B cell (primary cell): ENCODE measurements around the gene LAMC3. TPM values are rescaled to one million over a fixed set of nuclear protein-coding genes. Genes with fewer than 3 reads are reported as not detected.

Source experiments
- ATAC-seq: fragments of 200-7000 bp; cut with Tn5 transposase; one replicate; pipeline ENCODE4 v1.10.0; 2021; ENCODE audit warnings: low read depth, mild to moderate bottlenecking, moderate number of reproducible peaks, moderate library complexity
- CTCF ChIA-PET: fragments of 350-600 bp; sonication (Branson Sonifier 250); formaldehyde crosslinking; loops from one replicate; lab custom pipeline; 2021; ENCODE audit warnings: antibody characterized with exemption, inconsistent platforms; lab: Charles Lee
- POLR2A ChIA-PET: fragments of 350-600 bp; sonication (Branson Sonifier 250); formaldehyde crosslinking; loops from one replicate; lab custom pipeline; 2021; ENCODE audit warnings: antibody characterized with exemption; lab: Charles Lee
- DNase-seq: peaks from one replicate; pipeline ENCODE4 v3.0.0; 2013
- H2AFZ ChIP-seq: 2 replicates; pipeline ENCODE4 v1.6.1; 2012; ENCODE audit warnings: mild to moderate bottlenecking, low read depth, low read length; ENCODE audit not compliant: insufficient read depth, poor library complexity, severe bottlenecking
- H3K27ac ChIP-seq, 2 donors: 1 replicate in 1 of 2; 2 replicates in 1 of 2; pipeline ENCODE4 v1.5.1; 2012 to 2013; ENCODE audit warnings: low read length in 2 of 2, mild to moderate bottlenecking in 2 of 2, moderate library complexity in 1 of 2
- H3K27me3 ChIP-seq, 4 experiments: fragments of 200-600 bp in 1 of 4; sonication (generic) in 1 of 4; replicated peaks in 1 of 4; 1 replicate in 2 of 4; 2 replicates in 2 of 4; pipeline versions ENCODE4 v1.6.1 to v1.7.0; 2013 to 2016; ENCODE audit warnings: low read length in 3 of 4, mild to moderate bottlenecking in 2 of 4, mixed read lengths in 1 of 4, moderate library complexity in 1 of 4; ENCODE audit not compliant: insufficient read depth in 4 of 4, control insufficient read depth in 3 of 4; ENCODE audit errors: control extremely low read depth in 1 of 4
- H3K36me3 ChIP-seq, 2 experiments: replicated peaks in 1 of 2; 1 replicate in 1 of 2; 2 replicates in 1 of 2; pipeline versions ENCODE4 v1.6.1 to v1.7.1; 2013; ENCODE audit warnings: low read length in 1 of 2; ENCODE audit not compliant: insufficient read depth in 2 of 2, control insufficient read depth in 1 of 2; ENCODE audit errors: control extremely low read depth in 1 of 2, extremely low read depth in 1 of 2
- H3K4me1 ChIP-seq, 2 donors: fragments of 200-600 bp in 1 of 2; sonication (generic) in 1 of 2; 1 replicate in 1 of 2; 2 replicates in 1 of 2; pipeline versions ENCODE4 v1.5.1 to v1.6.1; 2013 to 2017; ENCODE audit warnings: low read length in 2 of 2; ENCODE audit not compliant: control insufficient read depth in 2 of 2, insufficient read depth in 2 of 2
- H3K4me2 ChIP-seq: replicated peaks from 2 replicates; pipeline ENCODE3; 2012; ENCODE audit warnings: mild to moderate bottlenecking, low read depth, low read length; ENCODE audit not compliant: poor library complexity, severe bottlenecking
- H3K4me3 ChIP-seq, 5 experiments: fragments of 200-600 bp in 1 of 5; sonication (generic) in 1 of 5; 1 replicate in 3 of 5; 2 replicates in 2 of 5; pipeline versions ENCODE4 v1.5.1 to v1.7.0; 2011 to 2016; ENCODE audit warnings: low read length in 4 of 5, mild to moderate bottlenecking in 4 of 5, low read depth in 2 of 5, control low read depth in 1 of 5, moderate library complexity in 1 of 5; ENCODE audit not compliant: insufficient read depth in 1 of 5; ENCODE audit errors: control extremely low read depth in 1 of 5, extremely low read depth in 1 of 5
- H3K79me2 ChIP-seq: fragments of 200-600 bp; sonication (generic); one replicate; pipeline ENCODE4 v1.6.0; 2016; ENCODE audit warnings: low read length; ENCODE audit not compliant: control insufficient read depth, insufficient read depth
- H3K9ac ChIP-seq: fragments of 200-600 bp; sonication (generic); 2 replicates; pipeline ENCODE4 v1.6.1; 2017; ENCODE audit warnings: mild to moderate bottlenecking, low read length, moderate library complexity
- H3K9me3 ChIP-seq, 3 donors: one replicate each; pipeline versions ENCODE4 v1.6.1 to v1.7.1; 2013; ENCODE audit warnings: low read length in 2 of 3; ENCODE audit not compliant: control insufficient read depth in 2 of 3, insufficient read depth in 1 of 3; ENCODE audit errors: control extremely low read depth in 1 of 3
- H4K20me1 ChIP-seq: 2 replicates; pipeline ENCODE4 v1.6.0; 2012; ENCODE audit warnings: mild to moderate bottlenecking, low read length; ENCODE audit not compliant: insufficient read depth, control insufficient read depth, poor library complexity, severe bottlenecking
- H3K27ac Mint-ChIP-seq: one replicate; pipeline ENCODE4 v1.8.0; 2021; ENCODE audit warnings: mixed read lengths
- H3K27me3 Mint-ChIP-seq: one replicate; pipeline ENCODE4 v1.8.0; 2021; ENCODE audit warnings: mixed read lengths
- H3K4me1 Mint-ChIP-seq: one replicate; pipeline ENCODE4 v1.8.0; 2021; ENCODE audit warnings: mixed read lengths
- H3K4me3 Mint-ChIP-seq: one replicate; pipeline ENCODE4 v1.8.0; 2021; ENCODE audit warnings: mixed read lengths
- H3K9me3 Mint-ChIP-seq: one replicate; pipeline ENCODE4 v1.8.0; 2022; ENCODE audit warnings: mixed read lengths; ENCODE audit not compliant: insufficient read depth
- EZH2 ChIP-seq: IDR thresholded peaks from 2 replicates; pipeline ENCODE4 v1.6.1; 2012; ENCODE audit warnings: borderline replicate concordance, low read depth, mild to moderate bottlenecking, moderate library complexity, low read length; ENCODE audit not compliant: insufficient read depth, poor library complexity, severe bottlenecking
- WGBS: methylation state at CpG from one replicate; pipeline ENCODE4 v1.1.5; 2013; ENCODE audit warnings: missing lambda C conversion rate; ENCODE audit not compliant: insufficient coverage; 5-methylcytosine and 5-hydroxymethylcytosine counted together
- intact Hi-C: fragments of 100-400 bp; cut with micrococcal nuclease; formaldehyde crosslinking; loops from one replicate; pipeline ENCODE4 v1.10.0; 2022
- polyA plus RNA-seq: library from polyadenylated mRNA; depleted of rRNA; stranded (reverse); fragments of >200 nt; gene quantifications from 2 replicates; pipeline ENCODE4 v1.2.3, GENCODE V29; 2012
- total RNA-seq, 2 donors: library from RNA; stranded (reverse); fragments of 120-200 nt in 1 of 2; gene quantifications; 1 replicate in 1 of 2; 2 replicates in 1 of 2; pipeline versions ENCODE4 v1.2.3 to v1.2.4, GENCODE V29; 2013 to 2022
- TF ChIP-seq, protein P1 (sequence below): fragments of 200-600 bp; IDR thresholded peaks from one replicate; pipeline ENCODE4 v1.8.0; 2022; ENCODE audit warnings: antibody characterized with exemption, mild to moderate bottlenecking

LAMC3 gene
- total and polyA plus RNA-seq, 2 donors (not counting 1 experiment from before 2014, with no cell fraction given): 0.25 to 0.45 TPM

DNA sequence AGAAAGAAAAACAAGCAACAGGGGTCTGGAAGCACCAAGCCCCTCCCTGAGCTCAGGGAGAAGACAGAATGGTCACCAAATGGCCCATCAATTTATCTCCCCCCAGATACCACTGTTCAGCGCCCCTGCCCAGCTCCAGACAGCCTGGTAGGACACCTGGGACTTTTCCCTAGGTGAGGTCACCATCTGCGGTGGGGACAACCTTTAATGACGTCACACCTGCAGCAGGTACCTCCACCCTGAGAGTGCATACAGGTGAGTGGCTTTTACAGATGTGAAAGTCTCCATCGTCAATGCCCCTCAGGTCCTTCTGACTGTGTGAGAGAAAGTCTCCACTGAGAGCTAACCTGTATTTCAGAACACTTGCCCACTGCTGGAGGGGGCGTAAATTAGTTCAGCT lies 34.3 kb upstream of the LAMC3 start:
- Mint-ChIP-seq H3K9me3 (no peaks in the 10 kb centered on the region), H3K27me3 (peaks cover 22% of the 10 kb centered on the region), H3K4me1 (no peaks in the 10 kb centered on the region), H3K27ac (no peak overlapping the region), H3K4me3 (no peak overlapping the region)
- H3K4me2 ChIP-seq: no peak overlapping the region
- DNase-seq (no peak), ATAC-seq (no peak)
- H3K4me3 ChIP-seq: no peak overlapping the region
- ChIA-PET POLR2A (no interaction called here), CTCF (interaction anchor here (1.6 kb wide), 1 partner anchor 72 kb away, joined by 4 read pairs; no protein-coding TSS in a partner anchor)
- H3K36me3 ChIP-seq: no peaks in the 10 kb centered on the region
- no peaks in the 10 kb centered on the region for H3K9me3 ChIP-seq
- no peaks in the 10 kb centered on the region for H3K4me1 ChIP-seq
- no peak overlapping the region for H3K27ac ChIP-seq
- no peak overlapping the region for H3K9ac ChIP-seq
- WGBS: 86% methylated on average over 1 of the region's 5 CpGs
- no peak overlapping the region for H2AFZ ChIP-seq
- intact Hi-C loops: no loop called here
- no peaks in the 10 kb centered on the region for H3K79me2 ChIP-seq
- H4K20me1 ChIP-seq: no peaks in the 10 kb centered on the region
- no peak for TF ChIP-seq EZH2
- TF ChIP-seq, protein P1, sequence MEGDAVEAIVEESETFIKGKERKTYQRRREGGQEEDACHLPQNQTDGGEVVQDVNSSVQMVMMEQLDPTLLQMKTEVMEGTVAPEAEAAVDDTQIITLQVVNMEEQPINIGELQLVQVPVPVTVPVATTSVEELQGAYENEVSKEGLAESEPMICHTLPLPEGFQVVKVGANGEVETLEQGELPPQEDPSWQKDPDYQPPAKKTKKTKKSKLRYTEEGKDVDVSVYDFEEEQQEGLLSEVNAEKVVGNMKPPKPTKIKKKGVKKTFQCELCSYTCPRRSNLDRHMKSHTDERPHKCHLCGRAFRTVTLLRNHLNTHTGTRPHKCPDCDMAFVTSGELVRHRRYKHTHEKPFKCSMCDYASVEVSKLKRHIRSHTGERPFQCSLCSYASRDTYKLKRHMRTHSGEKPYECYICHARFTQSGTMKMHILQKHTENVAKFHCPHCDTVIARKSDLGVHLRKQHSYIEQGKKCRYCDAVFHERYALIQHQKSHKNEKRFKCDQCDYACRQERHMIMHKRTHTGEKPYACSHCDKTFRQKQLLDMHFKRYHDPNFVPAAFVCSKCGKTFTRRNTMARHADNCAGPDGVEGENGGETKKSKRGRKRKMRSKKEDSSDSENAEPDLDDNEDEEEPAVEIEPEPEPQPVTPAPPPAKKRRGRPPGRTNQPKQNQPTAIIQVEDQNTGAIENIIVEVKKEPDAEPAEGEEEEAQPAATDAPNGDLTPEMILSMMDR: no peak
- peaks cover 0 to 11% (median 0%) of the 10 kb centered on the region in 4 experiments for H3K27me3 ChIP-seq

DNA sequence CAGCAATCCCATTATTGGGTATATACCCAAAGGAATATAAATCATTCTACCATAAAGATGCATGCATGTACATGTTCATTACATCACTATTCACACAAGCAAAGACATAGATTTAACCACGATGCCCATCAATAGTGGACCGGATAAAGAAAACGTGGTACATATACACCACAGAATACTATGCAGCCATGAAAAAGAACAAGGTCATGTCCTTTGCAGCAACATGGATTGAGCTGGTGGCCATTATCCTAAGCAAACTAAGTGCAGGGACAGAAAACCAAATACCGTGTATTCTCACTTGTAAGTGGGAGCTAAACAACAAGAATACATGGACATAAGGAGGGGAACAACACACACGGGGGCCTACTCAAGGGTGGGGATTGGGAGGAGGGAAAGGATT lies 33.8 kb upstream of the LAMC3 start:
- no peaks in the 10 kb centered on the region for H3K36me3 ChIP-seq
- H3K9me3 Mint-ChIP-seq: no peaks in the 10 kb centered on the region
- ChIA-PET CTCF (interaction anchor here (1.6 kb wide), 1 partner anchor 71 kb away, joined by 4 read pairs; no protein-coding TSS in a partner anchor), POLR2A (no interaction called here)
- H3K9ac ChIP-seq: no peak overlapping the region
- no peak overlapping the region for H2AFZ ChIP-seq
- 93% methylated on average over 3 of the region's 5 CpGs for WGBS
- no peak overlapping the region for H3K27ac Mint-ChIP-seq
- no peak overlapping the region for H3K4me3 ChIP-seq
- DNase-seq (no peak), ATAC-seq (no peak)
- no peak overlapping the region for H3K4me3 Mint-ChIP-seq
- H3K27me3 ChIP-seq: peaks cover 0 to 11% (median 0%) of the 10 kb centered on the region in 4 experiments
- peaks cover 21% of the 10 kb centered on the region for H3K27me3 Mint-ChIP-seq
- H3K4me2 ChIP-seq: no peak overlapping the region
- no peak overlapping the region for H3K27ac ChIP-seq
- no peaks in the 10 kb centered on the region for H3K4me1 ChIP-seq
- no peaks in the 10 kb centered on the region for H3K79me2 ChIP-seq
- H4K20me1 ChIP-seq: no peaks in the 10 kb centered on the region
- intact Hi-C loops: no loop called here
- no peaks in the 10 kb centered on the region for H3K4me1 Mint-ChIP-seq
- TF ChIP-seq, protein P1: no peak
- no peak for TF ChIP-seq EZH2
- no peaks in the 10 kb centered on the region for H3K9me3 ChIP-seq
